Stimulated activated naive B cell treated with anti-CD40 and anti-IgM and Interleukin-4, amounts not matched to agents 10 μg/mL and 1 μg/mL and 100 μg/mL, for 72 hours (primary cell): ENCODE measurements around the gene HELQ.

Experiments
- ATAC-seq, 2 donors: fragments of 150-1000 bp; cut with Tn5 transposase; replicated peaks; 2 replicates each; pipeline ENCODE4 v1.10.0; 2021; ENCODE audit warnings: moderate library complexity in 1 of 2
- DNase-seq: peaks from one replicate; pipeline ENCODE4 v3.0.0; 2021
- H3K27ac Mint-ChIP-seq: one replicate; pipeline ENCODE4 v1.8.0; 2022; ENCODE audit warnings: mild to moderate bottlenecking, mixed read lengths
- H3K27me3 Mint-ChIP-seq, 2 donors: one replicate each; pipeline ENCODE4 v1.8.0; 2022; ENCODE audit warnings: mixed read lengths in 2 of 2
- H3K36me3 Mint-ChIP-seq, 2 donors: one replicate each; pipeline ENCODE4 v1.8.0; 2022; ENCODE audit warnings: mixed read lengths in 2 of 2, mild to moderate bottlenecking in 1 of 2
- H3K4me1 Mint-ChIP-seq, 2 donors: one replicate each; pipeline ENCODE4 v1.8.0; 2022; ENCODE audit warnings: mixed read lengths in 2 of 2, mild to moderate bottlenecking in 1 of 2
- H3K4me3 Mint-ChIP-seq, 2 donors: one replicate each; pipeline ENCODE4 v1.8.0; 2022; ENCODE audit warnings: mild to moderate bottlenecking in 2 of 2, mixed read lengths in 2 of 2, moderate library complexity in 1 of 2
- H3K9me3 Mint-ChIP-seq, 2 donors: one replicate each; pipeline ENCODE4 v1.8.0; 2022; ENCODE audit warnings: mixed read lengths in 2 of 2, mild to moderate bottlenecking in 1 of 2

The HELQ gene

GRCh38 chr4:83473966-83474365, 18.3 kb upstream of the HELQ start:
- Mint-ChIP-seq H3K27me3 (no peaks in the 10 kb centered on the region), H3K4me1 (no peaks in the 10 kb centered on the region), H3K4me3 (no peak overlapping the region), H3K27ac (no peak overlapping the region), H3K36me3 (peaks cover 19 to 21% of the 10 kb centered on the region in 2 donors), H3K9me3 (no peaks in the 10 kb centered on the region)
- no peak for ATAC-seq
- no peak for DNase-seq

GRCh38 chr4:83473423-83473822, 17.8 kb upstream of the HELQ start:
- no peak for ATAC-seq
- H3K27ac Mint-ChIP-seq, result no peak overlapping the region
- H3K27me3 Mint-ChIP-seq, result no peaks in the 10 kb centered on the region
- DNase-seq, result no peak
- H3K9me3 Mint-ChIP-seq, result no peaks in the 10 kb centered on the region
- no peaks in the 10 kb centered on the region for H3K4me1 Mint-ChIP-seq
- H3K4me3 Mint-ChIP-seq, result no peak overlapping the region
- H3K36me3 Mint-ChIP-seq, result peaks cover 20 to 24% of the 10 kb centered on the region in 2 donors

- Mint-ChIP-seq H3K27ac (peak overlapping the region; percentile 100), H3K4me1 (peaks cover 10 to 38% of the 10 kb centered on the region in 2 donors), H3K4me3 (peak overlapping the region; percentile 99), H3K9me3 (no peaks in the 10 kb centered on the region), H3K36me3 (peaks cover 15 to 41% of the 10 kb centered on the region in 2 donors), H3K27me3 (no peaks in the 10 kb centered on the region)
- DNase-seq (no peak), ATAC-seq (no peak)
These were observed 520 bp upstream of the HELQ start for GRCh38 chr4:83456184-83456501.

- DNase-seq (no peak), ATAC-seq (no peak)
- H3K27ac Mint-ChIP-seq, result peak overlapping the region; percentile 100
- peaks cover 16 to 46% of the 10 kb centered on the region in 2 donors for H3K36me3 Mint-ChIP-seq
- H3K4me1 Mint-ChIP-seq, result peaks cover 10 to 38% of the 10 kb centered on the region in 2 donors
- no peaks in the 10 kb centered on the region for H3K9me3 Mint-ChIP-seq
- H3K4me3 Mint-ChIP-seq, result peak overlapping the region; percentile 99
- H3K27me3 Mint-ChIP-seq, result no peaks in the 10 kb centered on the region
These were observed 937 bp downstream of the HELQ start for GRCh38 chr4:83454686-83455085.

GRCh38 chr4:83449009-83449408, 6.6 kb downstream of the HELQ start:
- Mint-ChIP-seq H3K4me1 (peaks cover 5 to 21% of the 10 kb centered on the region in 2 donors), H3K27me3 (no peaks in the 10 kb centered on the region), H3K36me3 (peaks cover 26 to 40% of the 10 kb centered on the region in 2 donors), H3K27ac (no peak overlapping the region), H3K4me3 (no peak overlapping the region), H3K9me3 (no peaks in the 10 kb centered on the region)
- ATAC-seq, result no peak
- DNase-seq, result no peak

- H3K36me3 Mint-ChIP-seq, result peaks cover 22 to 39% of the 10 kb centered on the region in 2 donors
- peak; percentile 33 to 58 for ATAC-seq
- H3K27ac Mint-ChIP-seq, result no peak overlapping the region
- H3K4me3 Mint-ChIP-seq, result no peak overlapping the region
- peaks cover 9 to 27% of the 10 kb centered on the region in 2 donors for H3K4me1 Mint-ChIP-seq
- no peaks in the 10 kb centered on the region for H3K27me3 Mint-ChIP-seq
- DNase-seq, result no peak
- H3K9me3 Mint-ChIP-seq, result no peaks in the 10 kb centered on the region
These were observed 14.7 kb downstream of the HELQ start for GRCh38 chr4:83440899-83441298.

- Mint-ChIP-seq H3K27ac (no peak overlapping the region), H3K27me3 (no peaks in the 10 kb centered on the region), H3K9me3 (no peaks in the 10 kb centered on the region), H3K36me3 (peaks cover 23 to 42% of the 10 kb centered on the region in 2 donors), H3K4me1 (peaks cover 9 to 27% of the 10 kb centered on the region in 2 donors), H3K4me3 (no peak overlapping the region)
- ATAC-seq, result peak; percentile 45 to 46
- DNase-seq, result no peak
These were observed 15.3 kb downstream of the HELQ start for GRCh38 chr4:83440148-83440814.

GRCh38 chr4:83438719-83439118, 16.9 kb downstream of the HELQ start:
- Mint-ChIP-seq H3K27ac (peak overlapping the region; percentile 59), H3K36me3 (peaks cover 19 to 45% of the 10 kb centered on the region in 2 donors), H3K4me3 (no peak overlapping the region), H3K4me1 (peaks cover 9 to 27% of the 10 kb centered on the region in 2 donors), H3K9me3 (no peaks in the 10 kb centered on the region), H3K27me3 (no peaks in the 10 kb centered on the region)
- DNase-seq (no peak), ATAC-seq (no peak)

- DNase-seq (no peak), ATAC-seq (no peak)
- Mint-ChIP-seq H3K27ac (no peak overlapping the region), H3K4me1 (peaks cover 9 to 27% of the 10 kb centered on the region in 2 donors), H3K4me3 (no peak overlapping the region), H3K27me3 (no peaks in the 10 kb centered on the region), H3K9me3 (no peaks in the 10 kb centered on the region), H3K36me3 (peaks cover 17 to 38% of the 10 kb centered on the region in 2 donors)
These were observed 18.9 kb downstream of the HELQ start for GRCh38 chr4:83436680-83437079.

GRCh38 chr4:83431200-83431599, 24.4 kb downstream of the HELQ start:
- Mint-ChIP-seq H3K36me3 (peaks cover 15 to 21% of the 10 kb centered on the region in 2 donors), H3K27me3 (no peaks in the 10 kb centered on the region), H3K27ac (no peak overlapping the region), H3K9me3 (no peaks in the 10 kb centered on the region), H3K4me1 (no peaks in the 10 kb centered on the region), H3K4me3 (no peak overlapping the region)
- no peak for DNase-seq
- ATAC-seq, result no peak

- no peak overlapping the region for H3K4me3 Mint-ChIP-seq
These were observed 37.4 kb downstream of the HELQ start for GRCh38 chr4:83418211-83418610.

GRCh38 chr4:83417566-83417965, 38.1 kb downstream of the HELQ start:
- ATAC-seq (no peak), DNase-seq (no peak)
- Mint-ChIP-seq H3K27me3 (no peaks in the 10 kb centered on the region), H3K4me3 (no peak overlapping the region), H3K36me3 (peaks cover 35% of the 10 kb centered on the region in 2 donors), H3K4me1 (no peaks in the 10 kb centered on the region), H3K9me3 (no peaks in the 10 kb centered on the region), H3K27ac (no peak overlapping the region)

More at GRCh38 chr4:83418211-83418610, 37.4 kb downstream of the HELQ start:
- H3K4me1 Mint-ChIP-seq, result no peaks in the 10 kb centered on the region
- ATAC-seq (no peak), DNase-seq (no peak)
- no peaks in the 10 kb centered on the region for H3K27me3 Mint-ChIP-seq
- peaks cover 29% of the 10 kb centered on the region in 2 donors for H3K36me3 Mint-ChIP-seq
- no peak overlapping the region for H3K27ac Mint-ChIP-seq
- no peaks in the 10 kb centered on the region for H3K9me3 Mint-ChIP-seq

GRCh38 chr4:83413676-83414075, 41.9 kb downstream of the HELQ start:
- no peak overlapping the region for H3K27ac Mint-ChIP-seq
- H3K27me3 Mint-ChIP-seq, result no peaks in the 10 kb centered on the region
- no peak overlapping the region for H3K4me3 Mint-ChIP-seq
- ATAC-seq, result no peak
- peaks cover 34 to 40% of the 10 kb centered on the region in 2 donors for H3K36me3 Mint-ChIP-seq
- no peak for DNase-seq
- H3K4me1 Mint-ChIP-seq, result no peaks in the 10 kb centered on the region
- H3K9me3 Mint-ChIP-seq, result no peaks in the 10 kb centered on the region

- DNase-seq (no peak), ATAC-seq (no peak)
- Mint-ChIP-seq H3K9me3 (no peaks in the 10 kb centered on the region), H3K36me3 (peaks cover 22 to 40% of the 10 kb centered on the region in 2 donors), H3K4me3 (no peak overlapping the region), H3K4me1 (no peaks in the 10 kb centered on the region), H3K27me3 (no peaks in the 10 kb centered on the region), H3K27ac (no peak overlapping the region)
These were observed 46.7 kb downstream of the HELQ start for GRCh38 chr4:83408908-83409307.
